ENCODE data around the gene OIP5. TPM values are rescaled to one million over a fixed set of nuclear protein-coding genes. Genes with fewer than 3 reads are reported as not detected.

Gene OIP5
- total and polyA plus RNA-seq, 10 of the 15 experiments (the other 5 are each of a cell fraction or from before 2014, with no cell fraction given) = 4.8 to 61.4 (median 22.1) TPM

GRCh38 chr15:41332194-41333025 is at the start of gene OIP5, which contains the start of gene NUSAP1 (continued):
- TF ChIP-seq GABPA (IDR thresholded peaks at IDR 0.05; ENCODE audit: low read depth) (no peak), ZNF622 (IDR thresholded peaks at IDR 0.05) (no peak), EGR1 (IDR thresholded peaks at IDR 0.05; ENCODE audit: borderline replicate concordance in 1 of 2, low read depth in 2 of 2, low read length in 2 of 2) (no peak), REST (IDR thresholded peaks at IDR 0.05; ENCODE audit: low read depth, low read length) (no peak), POLR2AphosphoS5 (IDR thresholded peaks at IDR 0.05; ENCODE audit: low read length) (peak; percentile 93), SREBF2 (IDR thresholded peaks at IDR 0.05; ENCODE audit: low read length) (no peak), IRF5 (IDR thresholded peaks at IDR 0.05; ENCODE audit: borderline replicate concordance) (no peak), ZNF217 (IDR thresholded peaks at IDR 0.05) (no peak), CBX5 (IDR thresholded peaks at IDR 0.05; ENCODE audit: low read depth) (0 out of 2 replicates have a peak, but pooled peaks have one; percentile 14), GATAD2B (conservative IDR thresholded peaks at IDR 0.05; ENCODE audit: low read depth) (peak; percentile 78), CEBPB (IDR thresholded peaks at IDR 0.05; ENCODE audit: borderline replicate concordance in 1 of 2, low read depth in 2 of 2, low read length in 2 of 2) (no peak), YY1 (IDR thresholded peaks at IDR 0.05; ENCODE audit: low read depth, low read length) (peak; percentile 97), NFYA (IDR thresholded peaks at IDR 0.05; ENCODE audit: borderline replicate concordance, low read depth, low read length) (no peak), MTA3 (IDR thresholded peaks at IDR 0.05; ENCODE audit: borderline replicate concordance, low read length) (no peak; the same call in 1 of the 2 replicates), EZH2 (IDR thresholded peaks at IDR 0.05; ENCODE audit: borderline replicate concordance, control insufficient read depth, low read depth, low read length) (no peak), ATF7 (IDR thresholded peaks at IDR 0.05; ENCODE audit: low read depth) (no peak), MXI1 (IDR thresholded peaks at IDR 0.05; ENCODE audit: low read depth, low read length) (peak; percentile 96), MEF2B (IDR thresholded peaks at IDR 0.05; ENCODE audit: partially characterized antibody, poor library complexity, severe bottlenecking) (peak; percentile 77), USF1 (IDR thresholded peaks at IDR 0.05; ENCODE audit: borderline replicate concordance, extremely low read length, insufficient read depth, low read depth, low read length) (no peak), ZBTB11 (CRISPR knock-in tag; IDR thresholded peaks at IDR 0.05) (no peak)
